Measurements from ENCODE around the gene PUM1.
"Not testable (repeated sequence)": the region's sequence is repeated elsewhere in the genome, so short reads cannot be mapped to it uniquely, and the experiment has no call there.

The PUM1 gene

GRCh38 chr1:31102501-31102950 is 37.0 kb upstream of the PUM1 start:
- no peak overlapping the region for H3K4me3 ChIP-seq (ENCODE audit: low read depth, low read length)
- DNase-seq (ENCODE audit: low read depth), result peak; percentile 68
- no peak for TF ChIP-seq CTCF (conservative IDR thresholded peaks at IDR 0.05; ENCODE audit: low read depth, low read length)

- peak; percentile 70 for DNase-seq (ENCODE audit: low read depth)
- TF ChIP-seq CTCF (conservative IDR thresholded peaks at IDR 0.05; ENCODE audit: low read depth, low read length), result no peak
- no peak overlapping the region for H3K4me3 ChIP-seq (ENCODE audit: low read depth, low read length)
Observed at GRCh38 chr1:31101147-31101502, 35.6 kb upstream of the PUM1 start.

GRCh38 chr1:31099293-31100032 is 33.9 kb upstream of the PUM1 start:
- no peak for TF ChIP-seq CTCF (conservative IDR thresholded peaks at IDR 0.05; ENCODE audit: low read depth, low read length)

GRCh38 chr1:31095985-31096384 is 30.5 kb upstream of the PUM1 start:
- no peak for DNase-seq (ENCODE audit: low read depth)
- H3K4me3 ChIP-seq (ENCODE audit: low read depth, low read length), result no peak overlapping the region
- TF ChIP-seq CTCF (conservative IDR thresholded peaks at IDR 0.05; ENCODE audit: low read depth, low read length), result no peak

More at GRCh38 chr1:31099293-31100032, 33.9 kb upstream of the PUM1 start:
- H3K4me3 ChIP-seq (ENCODE audit: low read depth, low read length), result no peak overlapping the region
- DNase-seq (ENCODE audit: low read depth), result no peak

- DNase-seq (ENCODE audit: low read depth), result peak; percentile 78
- no peak overlapping the region for H3K4me3 ChIP-seq (ENCODE audit: low read depth, low read length)
- TF ChIP-seq CTCF (conservative IDR thresholded peaks at IDR 0.05; ENCODE audit: low read depth, low read length), result no peak
Observed at GRCh38 chr1:31095298-31095981, 29.9 kb upstream of the PUM1 start.

- H3K4me3 ChIP-seq (ENCODE audit: low read depth, low read length); DNase-seq (ENCODE audit: low read depth): not testable (repeated sequence)
Observed at GRCh38 chr1:31088081-31088480, 22.6 kb upstream of the PUM1 start.

- DNase-seq (ENCODE audit: low read depth), result no peak
- no peak for TF ChIP-seq CTCF (conservative IDR thresholded peaks at IDR 0.05; ENCODE audit: low read depth, low read length)
- H3K4me3 ChIP-seq (ENCODE audit: low read depth, low read length), result no peak overlapping the region
Observed at GRCh38 chr1:31084782-31085569, 19.5 kb upstream of the PUM1 start.
